HEK293 (cell line): Measurements from ENCODE around the gene PRMT1.

Experiments used
- SETDB1 ChIP-seq: IDR thresholded peaks from one replicate; pipeline ENCODE4 v1.6.1; 2017; ENCODE audit warnings: mild to moderate bottlenecking, low read length, moderate library complexity, mixed read lengths; ENCODE audit not compliant: insufficient read length
- ZFHX2 ChIP-seq: fragments of 450-650 bp; formaldehyde crosslinking; conservative IDR thresholded peaks from 2 replicates; pipeline ENCODE4 v1.5.1; 2016; ENCODE audit warnings: missing biosample characterization, missing genetic modification characterization
- ZNF23 ChIP-seq: fragments of 450-650 bp; formaldehyde crosslinking; IDR thresholded peaks from 2 replicates; pipeline ENCODE4 v1.5.1; 2016; ENCODE audit warnings: missing biosample characterization, missing genetic modification characterization, borderline replicate concordance
- ZNF280C ChIP-seq: fragments of 450-650 bp; formaldehyde crosslinking; IDR thresholded peaks from 2 replicates; pipeline ENCODE4 v1.5.1; 2016; ENCODE audit warnings: missing biosample characterization, missing genetic modification characterization
- ZNF514 ChIP-seq: fragments of 450-650 bp; formaldehyde crosslinking; IDR thresholded peaks from 2 replicates; pipeline ENCODE4 v1.5.1; 2016; ENCODE audit warnings: missing biosample characterization, missing genetic modification characterization
- ZNF645 ChIP-seq: fragments of 450-650 bp; formaldehyde crosslinking; IDR thresholded peaks from 2 replicates; pipeline ENCODE4; 2016; ENCODE audit warnings: missing biosample characterization, missing genetic modification characterization

PRMT1 gene

GRCh38 chr19:49730166-49730565, 53.1 kb downstream of the PRMT1 start (continued):
- no peak for TF ChIP-seq ZNF645 (tag by site-specific recombination)
- TF ChIP-seq ZNF514 (tag by site-specific recombination), result no peak
- TF ChIP-seq ZFHX2, result no peak
- TF ChIP-seq ZNF280C (tag by site-specific recombination), result no peak
- no peak for TF ChIP-seq SETDB1
- no peak for TF ChIP-seq ZNF23 (tag by site-specific recombination)
